ENCODE results near the gene GAS2L2. TPM values are rescaled to one million over a fixed set of nuclear protein-coding genes. Genes with fewer than 3 reads are reported as not detected.

Gene GAS2L2
- total RNA-seq, 1 experiment from 2014 or later: 0.23 TPM

DNA sequence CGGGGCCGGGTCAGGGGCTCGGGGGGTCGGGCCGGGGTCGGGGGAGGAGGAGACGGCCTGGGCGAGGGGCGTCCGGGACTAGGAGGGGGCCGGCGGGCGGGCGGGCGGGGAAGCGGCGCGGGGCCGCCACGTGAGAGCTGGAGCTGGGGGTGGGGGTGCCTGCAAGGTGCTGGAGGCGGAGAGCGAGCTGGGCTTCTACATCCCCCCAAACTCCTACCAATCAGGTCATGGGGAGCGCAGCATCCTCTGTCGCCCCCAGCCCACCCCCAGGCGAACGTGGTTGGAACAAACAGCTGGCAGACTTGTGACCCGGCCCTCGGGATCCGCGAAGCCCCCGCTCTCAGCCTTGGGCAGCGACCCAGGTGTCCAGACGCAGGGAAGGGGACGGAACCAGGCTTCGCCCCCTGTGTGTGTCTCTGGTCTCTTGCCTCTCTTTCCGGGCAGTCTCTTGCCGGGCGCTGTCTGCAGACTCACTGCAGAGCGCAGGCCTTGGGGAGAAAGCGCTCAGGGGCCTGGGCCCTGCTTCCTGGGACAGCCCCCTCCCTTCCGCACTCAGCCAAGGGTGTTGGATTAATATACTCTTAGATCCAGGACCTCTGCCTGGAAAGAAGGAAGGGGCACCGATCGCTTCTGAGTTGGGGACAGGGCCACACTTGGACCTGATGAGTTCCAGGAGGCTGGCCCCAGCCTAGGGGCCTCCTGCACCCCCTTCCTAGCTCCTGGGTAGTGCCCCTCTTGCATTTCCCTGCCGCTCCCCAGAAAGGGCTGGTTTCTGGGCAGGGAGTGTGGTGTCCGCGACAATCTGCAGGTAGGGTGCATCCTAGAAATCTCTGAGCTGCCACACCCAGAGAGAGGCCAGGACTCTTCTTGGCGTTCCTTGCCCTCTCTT lies 20.9 kb downstream of the GAS2L2 start:
- Mint-ChIP-seq H3K36me3 (ENCODE audit: insufficient read depth, unreplicated experiment) (peaks cover 4% of the 10 kb centered on the region), H3K27me3 (ENCODE audit: insufficient read depth, unreplicated experiment) (no peaks in the 10 kb centered on the region), H3K4me3 (ENCODE audit: unreplicated experiment) (peak overlapping the region; percentile 50), H3K9me3 (ENCODE audit: unreplicated experiment) (no peaks in the 10 kb centered on the region), H3K4me1 (ENCODE audit: insufficient read depth, unreplicated experiment) (peaks cover 12% of the 10 kb centered on the region), H3K27ac (ENCODE audit: low read depth, unreplicated experiment) (no peak overlapping the region)
- ChIA-PET POLR2A (no interaction called here), CTCF (interaction anchor here (0.6 to 11.3 kb wide), 7 partner anchors 9 to 419 kb away, joined by 3 to 81 read pairs (median 4); no protein-coding TSS in a partner anchor)
- DNase-seq (ENCODE audit: unreplicated experiment): no peak
- TF ChIP-seq, protein P1, sequence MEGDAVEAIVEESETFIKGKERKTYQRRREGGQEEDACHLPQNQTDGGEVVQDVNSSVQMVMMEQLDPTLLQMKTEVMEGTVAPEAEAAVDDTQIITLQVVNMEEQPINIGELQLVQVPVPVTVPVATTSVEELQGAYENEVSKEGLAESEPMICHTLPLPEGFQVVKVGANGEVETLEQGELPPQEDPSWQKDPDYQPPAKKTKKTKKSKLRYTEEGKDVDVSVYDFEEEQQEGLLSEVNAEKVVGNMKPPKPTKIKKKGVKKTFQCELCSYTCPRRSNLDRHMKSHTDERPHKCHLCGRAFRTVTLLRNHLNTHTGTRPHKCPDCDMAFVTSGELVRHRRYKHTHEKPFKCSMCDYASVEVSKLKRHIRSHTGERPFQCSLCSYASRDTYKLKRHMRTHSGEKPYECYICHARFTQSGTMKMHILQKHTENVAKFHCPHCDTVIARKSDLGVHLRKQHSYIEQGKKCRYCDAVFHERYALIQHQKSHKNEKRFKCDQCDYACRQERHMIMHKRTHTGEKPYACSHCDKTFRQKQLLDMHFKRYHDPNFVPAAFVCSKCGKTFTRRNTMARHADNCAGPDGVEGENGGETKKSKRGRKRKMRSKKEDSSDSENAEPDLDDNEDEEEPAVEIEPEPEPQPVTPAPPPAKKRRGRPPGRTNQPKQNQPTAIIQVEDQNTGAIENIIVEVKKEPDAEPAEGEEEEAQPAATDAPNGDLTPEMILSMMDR (IDR thresholded peaks at IDR 0.05; ENCODE audit: unreplicated experiment): no peak
- intact Hi-C loops (cut with micrococcal nuclease): no loop called here
- BruUV-seq (replicated peaks): no TSS peak

DNA sequence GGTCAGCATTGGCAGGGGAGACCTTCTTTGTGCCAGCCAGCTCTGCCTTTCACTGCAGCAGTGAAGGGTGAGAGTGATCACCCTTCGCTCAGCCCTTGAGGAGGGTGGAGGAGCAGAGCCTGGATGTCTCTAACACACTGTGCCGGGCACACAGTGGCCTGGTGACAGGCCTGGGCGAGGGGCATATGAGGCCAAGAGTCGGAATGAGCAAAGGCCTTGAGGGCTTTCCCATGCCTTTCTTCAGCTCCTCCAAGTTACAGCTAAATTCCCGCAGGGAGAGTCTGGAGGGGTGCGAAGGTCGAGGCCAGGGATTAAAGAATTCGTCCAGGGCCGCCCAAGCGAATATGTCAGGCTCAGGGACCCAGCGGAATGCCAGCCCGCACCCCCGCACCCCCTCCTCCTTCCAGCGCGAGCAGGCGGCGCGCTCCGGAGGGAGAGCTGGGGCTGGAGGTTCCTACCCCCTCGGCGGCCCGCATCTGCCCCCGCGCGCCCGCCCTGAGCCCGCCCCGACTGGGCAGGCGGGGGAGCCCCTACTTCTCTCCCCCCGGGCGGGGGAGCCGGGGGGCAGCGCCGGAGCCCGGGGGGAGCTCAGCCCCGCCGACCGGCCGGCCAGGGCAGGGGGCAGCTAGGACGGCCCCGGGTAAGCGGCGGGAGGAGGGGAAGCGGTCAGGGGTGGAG lies 21.7 kb downstream of the GAS2L2 start, which contains the start of gene RASL10B:
Gene RASL10B, plus strand, starts transcription at position 401 of the 678 bp plus-strand sequence. CDS start 3,546 bp downstream, outside the sequence.
- Mint-ChIP-seq H3K36me3 (ENCODE audit: insufficient read depth, unreplicated experiment) (peaks cover 8% of the 10 kb centered on the region), H3K9me3 (ENCODE audit: unreplicated experiment) (no peaks in the 10 kb centered on the region), H3K27me3 (ENCODE audit: insufficient read depth, unreplicated experiment) (no peaks in the 10 kb centered on the region), H3K4me1 (ENCODE audit: insufficient read depth, unreplicated experiment) (peaks cover 16% of the 10 kb centered on the region), H3K4me3 (ENCODE audit: unreplicated experiment) (peak within 1 kb of the TSS; percentile 50), H3K27ac (ENCODE audit: low read depth, unreplicated experiment) (no peak within 1 kb of the TSS)
- DNase-seq (ENCODE audit: unreplicated experiment): no peak
- CTCF ChIA-PET: interaction anchor here (0.7 to 11.3 kb wide), 4 partner anchors 8 to 118 kb away, joined by 3 to 81 read pairs (median 5); no protein-coding TSS in a partner anchor
- BruUV-seq (replicated peaks): no TSS peak
- intact Hi-C loops (cut with micrococcal nuclease): no loop called here
- POLR2A ChIA-PET: interaction anchor here (1.2 to 1.7 kb wide), 2 partner anchors 14 to 19 kb away, joined by 3 read pairs; no protein-coding TSS in a partner anchor
- TF ChIP-seq, protein P1 (IDR thresholded peaks at IDR 0.05; ENCODE audit: unreplicated experiment): no peak

DNA sequence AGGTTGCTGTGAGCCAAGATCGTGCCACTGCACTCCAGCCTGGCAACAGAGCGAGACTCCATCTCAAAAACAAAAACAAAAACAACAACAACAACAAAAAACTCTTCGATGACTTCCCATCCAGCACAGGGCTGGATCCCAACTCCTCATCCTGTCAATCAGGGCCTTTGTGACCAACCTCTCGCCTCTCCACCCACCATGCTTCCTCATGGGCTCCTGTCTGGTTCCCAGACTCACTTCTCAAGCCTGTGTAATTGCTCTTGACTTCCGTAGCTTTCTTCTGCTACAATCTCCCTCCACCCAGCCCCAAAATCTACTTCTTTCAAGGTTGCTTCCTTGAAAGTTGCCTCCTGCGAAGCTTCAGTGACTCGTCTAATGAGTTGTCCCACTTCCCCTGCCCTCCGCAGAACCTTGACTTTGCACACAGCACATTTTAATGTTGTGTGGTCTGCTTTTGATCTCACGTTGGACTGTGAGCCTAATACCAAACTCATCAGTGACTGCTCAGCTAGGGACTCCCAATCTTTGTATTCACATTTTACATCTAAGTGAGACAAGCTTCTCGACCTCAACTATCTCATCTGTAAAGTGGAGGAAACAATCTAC lies 22.5 kb downstream of the GAS2L2 start:
- H3K4me3 Mint-ChIP-seq (ENCODE audit: unreplicated experiment): peak overlapping the region; percentile 47
- ChIA-PET POLR2A (interaction anchor here (1.2 to 1.7 kb wide), 2 partner anchors 13 to 18 kb away, joined by 3 read pairs; no protein-coding TSS in a partner anchor), CTCF (interaction anchor here (0.5 to 11.3 kb wide), 6 partner anchors 17 to 191 kb away, joined by 3 to 81 read pairs (median 5); no protein-coding TSS in a partner anchor)
- intact Hi-C loops (cut with micrococcal nuclease): no loop called here
- H3K27ac Mint-ChIP-seq (ENCODE audit: low read depth, unreplicated experiment): no peak overlapping the region
- DNase-seq (ENCODE audit: unreplicated experiment): no peak
- BruUV-seq (replicated peaks): no TSS peak
- no peaks in the 10 kb centered on the region for H3K27me3 Mint-ChIP-seq (ENCODE audit: insufficient read depth, unreplicated experiment)
- peaks cover 25% of the 10 kb centered on the region for H3K4me1 Mint-ChIP-seq (ENCODE audit: insufficient read depth, unreplicated experiment)
- TF ChIP-seq, protein P1 (IDR thresholded peaks at IDR 0.05; ENCODE audit: unreplicated experiment): no peak
- peaks cover 17% of the 10 kb centered on the region for H3K36me3 Mint-ChIP-seq (ENCODE audit: insufficient read depth, unreplicated experiment)
- H3K9me3 Mint-ChIP-seq (ENCODE audit: unreplicated experiment): no peaks in the 10 kb centered on the region
